Type B pancreatic cell (in vitro differentiated cells): ENCODE data around the gene MAPK8. TPM values are rescaled to one million over a fixed set of nuclear protein-coding genes. Genes with fewer than 3 reads are reported as not detected.

ENCODE experiments used
- DNase-seq: peaks from one replicate; pipeline ENCODE4 v3.0.0; 2021; ENCODE audit warnings: mixed read lengths; ENCODE audit not compliant: unreplicated experiment; ENCODE audit errors: extremely low spot score
- H3K27ac Mint-ChIP-seq: 2 replicates; pipeline ENCODE4 v1.8.0; 2021; ENCODE audit warnings: mild to moderate bottlenecking, mixed read lengths
- H3K27me3 Mint-ChIP-seq: 2 replicates; pipeline ENCODE4 v1.8.0; 2021; ENCODE audit warnings: mixed read lengths
- H3K36me3 Mint-ChIP-seq: 2 replicates; pipeline ENCODE4 v1.8.0; 2021; ENCODE audit warnings: mixed read lengths
- H3K4me1 Mint-ChIP-seq: one replicate; pipeline ENCODE4 v1.8.0; 2021; ENCODE audit warnings: mixed read lengths; ENCODE audit not compliant: unreplicated experiment
- H3K4me3 Mint-ChIP-seq: 2 replicates; pipeline ENCODE4 v1.8.0; 2021; ENCODE audit warnings: mild to moderate bottlenecking, mixed read lengths
- H3K9me3 Mint-ChIP-seq: 2 replicates; pipeline ENCODE4 v1.8.0; 2021; ENCODE audit warnings: mixed read lengths
- total RNA-seq: library from RNA; stranded (reverse); gene quantifications from 2 replicates; pipeline ENCODE4 v1.2.1, GENCODE V29; 2021; ENCODE audit warnings: low replicate concordance
- TF ChIP-seq, protein P1 (sequence below): fragments of 200-600 bp; sonication (generic); conservative IDR thresholded peaks from 2 replicates; pipeline ENCODE4 v1.5.0; 2021; ENCODE audit warnings: antibody characterized with exemption, mild to moderate bottlenecking

MAPK8 gene
- total RNA-seq, 1 donor from 2014 or later = 48.4 TPM

DNA sequence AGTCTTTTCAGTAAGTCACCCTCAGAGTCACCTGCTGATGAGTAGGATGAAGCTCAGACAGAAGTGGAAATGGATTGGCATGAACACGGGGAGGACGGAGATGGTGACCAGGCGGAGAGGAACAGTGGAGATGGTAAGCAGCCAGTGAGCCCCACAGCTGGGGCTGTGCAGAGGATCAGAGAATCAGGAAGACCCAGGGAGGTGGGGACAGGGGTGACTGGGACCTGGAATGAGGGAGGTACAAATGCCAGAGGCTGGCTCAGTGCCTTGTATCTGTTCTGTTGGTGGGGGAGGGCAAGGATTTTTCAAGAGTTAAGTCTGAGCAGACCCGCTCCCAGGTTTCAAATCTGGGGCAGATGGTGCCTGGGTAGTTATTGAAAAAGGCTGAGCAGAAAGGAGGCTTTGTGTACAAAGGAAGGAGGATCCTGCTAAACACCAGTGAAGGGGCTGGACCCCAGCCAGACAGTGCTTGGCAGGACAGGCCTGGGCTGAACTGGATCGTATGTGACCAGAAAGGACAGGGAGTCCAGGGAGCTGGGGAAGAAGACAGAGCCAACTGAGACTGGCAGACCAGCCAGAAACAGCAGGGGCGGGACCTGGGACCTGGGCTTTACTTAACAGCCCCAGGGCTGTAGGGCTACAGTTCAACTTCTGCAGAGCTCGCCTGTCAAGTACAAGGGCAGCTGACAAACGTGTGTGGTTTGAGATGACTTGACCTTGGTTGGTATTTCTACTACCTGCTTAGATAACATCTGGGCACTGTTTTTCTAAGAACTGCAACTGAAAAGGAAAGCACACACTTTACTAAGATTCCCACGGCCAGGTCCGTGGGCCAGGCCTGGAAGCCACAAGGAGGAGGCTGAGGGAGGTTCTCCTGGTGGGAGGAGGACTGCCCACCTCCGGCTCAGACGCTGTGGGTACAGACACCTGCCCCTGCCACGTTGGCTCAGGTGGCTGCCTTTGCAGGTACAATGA, 18.8 kb upstream of the MAPK8 start:
- TF ChIP-seq, protein P1, sequence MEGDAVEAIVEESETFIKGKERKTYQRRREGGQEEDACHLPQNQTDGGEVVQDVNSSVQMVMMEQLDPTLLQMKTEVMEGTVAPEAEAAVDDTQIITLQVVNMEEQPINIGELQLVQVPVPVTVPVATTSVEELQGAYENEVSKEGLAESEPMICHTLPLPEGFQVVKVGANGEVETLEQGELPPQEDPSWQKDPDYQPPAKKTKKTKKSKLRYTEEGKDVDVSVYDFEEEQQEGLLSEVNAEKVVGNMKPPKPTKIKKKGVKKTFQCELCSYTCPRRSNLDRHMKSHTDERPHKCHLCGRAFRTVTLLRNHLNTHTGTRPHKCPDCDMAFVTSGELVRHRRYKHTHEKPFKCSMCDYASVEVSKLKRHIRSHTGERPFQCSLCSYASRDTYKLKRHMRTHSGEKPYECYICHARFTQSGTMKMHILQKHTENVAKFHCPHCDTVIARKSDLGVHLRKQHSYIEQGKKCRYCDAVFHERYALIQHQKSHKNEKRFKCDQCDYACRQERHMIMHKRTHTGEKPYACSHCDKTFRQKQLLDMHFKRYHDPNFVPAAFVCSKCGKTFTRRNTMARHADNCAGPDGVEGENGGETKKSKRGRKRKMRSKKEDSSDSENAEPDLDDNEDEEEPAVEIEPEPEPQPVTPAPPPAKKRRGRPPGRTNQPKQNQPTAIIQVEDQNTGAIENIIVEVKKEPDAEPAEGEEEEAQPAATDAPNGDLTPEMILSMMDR = no peak
- no peaks in the 10 kb centered on the region for H3K36me3 Mint-ChIP-seq
- H3K4me3 Mint-ChIP-seq = no peak overlapping the region
- H3K27me3 Mint-ChIP-seq = peaks cover 18% of the 10 kb centered on the region
- peak overlapping the region; percentile 48 for H3K27ac Mint-ChIP-seq
- peaks cover 26% of the 10 kb centered on the region for H3K4me1 Mint-ChIP-seq
- no peak for DNase-seq
- H3K9me3 Mint-ChIP-seq = no peaks in the 10 kb centered on the region

DNA sequence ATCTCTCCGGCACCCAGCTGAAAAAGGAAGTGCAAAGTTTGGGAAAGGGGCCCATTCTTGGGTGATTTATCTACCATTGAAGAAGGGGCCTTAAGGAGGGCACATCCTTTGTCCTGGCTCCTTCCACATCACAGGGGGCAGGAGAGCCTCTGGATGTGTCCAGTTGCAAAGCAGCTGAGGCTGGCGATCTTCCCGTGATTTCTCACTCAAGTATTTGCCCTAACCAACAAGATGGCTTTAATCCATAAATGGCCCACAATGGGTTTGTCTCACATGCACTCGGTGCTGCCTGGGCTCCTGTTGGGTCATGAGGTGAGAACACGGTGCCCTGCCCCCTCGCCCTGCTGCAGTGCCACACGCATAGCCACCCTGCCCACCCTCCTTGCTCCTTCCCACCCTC, 17.8 kb upstream of the MAPK8 start:
- peaks cover 18% of the 10 kb centered on the region for H3K27me3 Mint-ChIP-seq

DNA sequence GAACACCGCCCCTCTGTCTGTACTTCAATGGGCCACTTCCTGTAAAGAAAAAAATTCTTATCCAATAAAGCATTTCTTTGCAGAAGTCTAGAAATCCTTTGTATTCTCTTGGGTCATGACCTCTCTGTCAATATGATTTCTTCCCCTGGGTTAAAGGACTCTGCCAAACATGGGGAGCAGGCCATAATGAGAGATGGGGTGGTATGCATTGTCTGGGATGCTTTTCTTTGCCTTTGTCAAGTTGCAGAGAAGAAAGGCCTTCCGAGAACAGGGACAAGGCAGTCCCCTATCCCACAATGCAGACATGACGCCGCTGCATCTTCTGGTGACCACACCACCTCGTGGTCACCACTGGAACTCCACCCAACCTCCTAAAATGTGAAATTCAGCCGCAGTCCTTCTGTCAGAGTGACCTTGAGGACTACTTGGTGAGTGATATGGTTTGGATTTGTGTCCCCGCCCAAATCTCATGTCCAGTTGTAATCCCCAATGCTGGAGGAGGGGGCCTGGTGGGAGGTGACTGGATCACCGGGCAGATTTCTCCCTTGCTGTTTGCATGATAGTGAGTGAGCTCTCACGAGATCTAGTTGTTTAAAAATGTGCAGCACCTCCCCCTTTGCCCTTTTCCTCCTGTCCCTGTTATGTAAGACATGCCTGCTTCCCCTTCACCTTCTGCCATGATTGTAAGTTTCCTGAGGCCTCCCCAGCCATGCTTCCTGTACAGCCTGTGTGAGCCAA, 16.8 kb upstream of the MAPK8 start:
- Mint-ChIP-seq H3K36me3 (no peaks in the 10 kb centered on the region), H3K27me3 (peaks cover 15% of the 10 kb centered on the region), H3K4me1 (peaks cover 26% of the 10 kb centered on the region), H3K4me3 (no peak overlapping the region), H3K9me3 (no peaks in the 10 kb centered on the region), H3K27ac (no peak overlapping the region)
- DNase-seq = no peak
- TF ChIP-seq, protein P1 = peak; percentile 86

More for the DNA sequence above, 17.8 kb upstream of the MAPK8 start:
- no peak for DNase-seq
- Mint-ChIP-seq H3K9me3 (no peaks in the 10 kb centered on the region), H3K4me3 (no peak overlapping the region), H3K4me1 (peaks cover 26% of the 10 kb centered on the region), H3K27ac (no peak overlapping the region), H3K36me3 (no peaks in the 10 kb centered on the region)
- TF ChIP-seq, protein P1 = no peak

DNA sequence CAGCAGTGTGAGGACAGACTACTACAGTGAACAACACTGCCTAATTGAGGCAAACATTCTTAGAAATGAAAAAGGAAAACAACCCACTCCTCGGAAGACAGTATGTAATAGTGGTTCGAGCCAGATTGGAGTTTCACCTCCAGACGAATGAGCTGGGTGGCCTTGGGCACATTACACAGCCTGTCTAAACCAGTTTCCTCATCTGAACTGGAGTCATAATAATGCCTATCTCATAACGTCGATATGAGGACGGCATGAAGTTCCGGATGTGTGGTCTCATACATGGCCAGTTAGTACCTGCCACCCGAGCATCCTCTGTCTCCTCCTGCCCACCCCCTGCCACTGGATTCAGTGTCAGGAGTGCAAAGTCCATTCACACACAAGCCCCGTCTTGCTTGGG, 16.2 kb upstream of the MAPK8 start:
- H3K9me3 Mint-ChIP-seq = no peaks in the 10 kb centered on the region

DNA sequence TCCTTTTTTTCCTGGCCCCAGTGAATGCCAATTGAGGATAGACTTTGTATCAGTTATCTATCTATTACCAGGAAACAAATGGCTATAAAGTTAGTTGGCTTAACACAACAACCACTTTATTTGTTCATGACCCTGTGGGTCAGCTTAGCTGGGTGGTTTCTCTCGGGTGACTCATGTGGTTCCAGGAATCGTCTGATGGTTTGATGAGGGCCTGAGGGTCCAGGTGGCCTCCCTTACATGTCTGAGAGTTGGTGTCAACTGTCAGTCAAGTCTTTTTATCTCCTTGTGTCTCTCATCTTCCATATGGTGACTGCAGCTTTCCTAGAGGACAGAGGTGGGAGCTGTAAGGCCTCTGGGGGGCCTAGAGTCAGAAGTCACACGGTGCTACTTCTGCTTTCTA, 15.3 kb upstream of the MAPK8 start:
- Mint-ChIP-seq H3K27me3 (peaks cover 2% of the 10 kb centered on the region), H3K4me1 (peaks cover 26% of the 10 kb centered on the region), H3K36me3 (no peaks in the 10 kb centered on the region), H3K27ac (no peak overlapping the region), H3K4me3 (no peak overlapping the region), H3K9me3 (no peaks in the 10 kb centered on the region)
- no peak for DNase-seq
- TF ChIP-seq, protein P1 = no peak

More for the DNA sequence above, 16.2 kb upstream of the MAPK8 start:
- no peak overlapping the region for H3K4me3 Mint-ChIP-seq
- H3K27ac Mint-ChIP-seq = no peak overlapping the region
- TF ChIP-seq, protein P1 = no peak
- DNase-seq = no peak
- H3K27me3 Mint-ChIP-seq = peaks cover 9% of the 10 kb centered on the region
- peaks cover 26% of the 10 kb centered on the region for H3K4me1 Mint-ChIP-seq
- no peaks in the 10 kb centered on the region for H3K36me3 Mint-ChIP-seq
